DMS 273 treated with DMSO at 0.1 percent for 48 hours (cell line): ENCODE measurements around the gene FAM204A.

ENCODE experiments used
- DNase-seq: peaks from one replicate; lab custom pipeline; 2025; lab: John Stamatoyannopoulos, UW

FAM204A gene

DNA sequence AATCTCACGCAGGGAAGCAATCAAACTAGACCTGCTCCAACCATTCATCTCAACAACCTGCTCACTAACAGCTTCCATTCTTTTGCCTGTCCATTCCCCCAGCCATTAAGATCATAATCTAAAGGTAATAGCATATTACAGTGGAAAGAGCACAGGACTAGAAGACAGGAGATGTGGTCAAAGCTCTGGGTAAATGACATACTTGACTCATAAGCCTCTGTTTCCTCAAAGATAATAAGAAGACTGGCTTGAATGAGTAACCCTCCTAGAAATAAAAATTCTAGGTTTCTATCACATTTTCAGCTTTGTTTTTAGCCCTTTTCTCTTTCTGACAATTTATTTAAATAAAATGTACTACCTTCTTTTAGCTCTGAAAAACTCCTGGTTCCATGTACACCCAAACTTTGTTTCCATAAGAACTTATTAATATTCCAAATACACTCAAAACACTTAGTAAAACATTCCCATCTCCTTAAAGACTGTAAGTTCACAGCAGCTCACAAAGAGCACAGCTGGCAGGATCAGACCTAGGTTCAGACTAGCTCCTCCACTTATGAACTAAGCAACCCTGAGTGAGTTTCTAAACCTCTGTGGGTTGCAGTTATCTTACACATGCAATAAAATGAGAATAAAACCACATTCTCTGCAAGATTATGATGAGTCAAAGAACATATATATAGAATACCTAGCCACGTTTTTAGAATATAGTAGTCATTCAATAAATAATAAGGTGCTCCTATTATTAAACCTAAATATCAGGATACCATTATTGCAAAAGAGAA lies 11.6 kb downstream of the FAM204A start:
- no peak for DNase-seq

DNA sequence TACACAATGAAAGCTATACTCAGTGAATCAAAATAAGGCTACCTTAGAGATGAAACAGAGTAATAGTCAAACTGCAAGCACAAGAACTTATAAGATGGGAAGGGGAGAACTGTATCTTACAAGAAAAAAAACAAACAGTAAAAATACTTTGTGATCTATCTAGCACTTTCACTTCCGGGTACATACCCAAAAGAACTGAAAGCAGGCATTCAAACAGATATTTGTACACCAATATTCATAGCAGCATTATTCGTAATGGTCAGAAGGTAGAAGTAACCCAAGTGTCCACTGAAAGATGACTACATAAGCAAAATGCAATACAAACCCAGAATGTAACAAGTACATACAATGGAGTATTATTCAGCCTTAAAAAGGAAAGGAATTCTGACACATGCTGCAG lies 18.0 kb downstream of the FAM204A start:
- DNase-seq, result no peak

DNA sequence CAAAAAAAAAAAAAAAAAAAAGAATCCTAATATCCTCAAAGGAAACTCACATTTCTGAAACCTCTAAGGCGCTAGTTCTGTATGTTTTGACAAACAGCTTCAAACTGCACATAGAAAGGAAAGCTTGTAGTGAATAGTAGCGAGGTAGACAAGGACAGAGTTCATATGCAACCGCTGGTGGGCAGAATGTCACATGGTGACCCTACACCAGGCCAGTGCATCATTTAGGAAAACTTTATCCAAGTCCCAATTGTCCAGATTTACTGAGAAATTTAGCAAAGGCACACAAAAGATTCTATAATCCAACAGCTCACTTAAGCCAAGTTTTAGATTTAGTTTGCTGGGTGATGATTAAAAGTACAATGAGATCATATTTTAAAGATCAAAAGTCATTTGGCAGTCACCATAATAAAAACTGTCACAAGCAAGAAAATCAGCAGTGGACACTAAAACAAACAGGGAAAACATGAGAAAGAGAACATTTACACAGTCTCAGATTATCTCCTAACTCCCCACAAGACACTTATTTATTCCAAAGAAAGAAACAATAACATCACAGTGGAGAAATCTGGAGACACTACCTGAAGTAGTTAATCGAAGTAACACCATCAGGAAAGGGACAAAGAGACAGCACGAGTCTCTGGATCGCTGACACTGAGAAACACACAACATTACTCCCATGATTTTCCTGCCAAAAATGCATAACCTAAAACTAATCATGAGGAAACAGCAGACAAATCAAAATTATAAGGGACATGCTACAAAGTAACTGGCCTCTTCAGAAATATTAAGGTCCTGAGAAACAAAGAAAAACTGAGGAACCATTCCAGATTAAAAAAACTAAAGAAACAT lies 20.2 kb downstream of the FAM204A start:
- no peak for DNase-seq

DNA sequence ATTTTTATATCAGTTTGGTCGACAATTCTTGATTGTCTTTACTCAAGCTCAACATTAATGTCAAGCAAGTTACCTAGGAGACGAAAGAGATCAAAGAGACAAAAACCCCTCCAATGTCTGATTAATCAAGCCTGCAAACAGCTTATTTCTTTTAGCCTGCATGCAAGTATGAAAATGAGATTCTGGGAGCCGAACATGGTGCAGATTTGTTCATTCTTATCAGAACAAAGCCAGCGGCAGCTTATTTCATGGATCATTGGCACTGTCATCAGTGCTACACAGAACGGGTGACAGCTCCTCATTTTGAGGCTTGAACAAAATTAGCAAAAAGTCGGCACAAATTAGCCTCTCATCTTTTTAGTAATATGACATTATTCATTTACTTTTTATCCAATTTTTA lies 26.5 kb downstream of the FAM204A start:
- no peak for DNase-seq

DNA sequence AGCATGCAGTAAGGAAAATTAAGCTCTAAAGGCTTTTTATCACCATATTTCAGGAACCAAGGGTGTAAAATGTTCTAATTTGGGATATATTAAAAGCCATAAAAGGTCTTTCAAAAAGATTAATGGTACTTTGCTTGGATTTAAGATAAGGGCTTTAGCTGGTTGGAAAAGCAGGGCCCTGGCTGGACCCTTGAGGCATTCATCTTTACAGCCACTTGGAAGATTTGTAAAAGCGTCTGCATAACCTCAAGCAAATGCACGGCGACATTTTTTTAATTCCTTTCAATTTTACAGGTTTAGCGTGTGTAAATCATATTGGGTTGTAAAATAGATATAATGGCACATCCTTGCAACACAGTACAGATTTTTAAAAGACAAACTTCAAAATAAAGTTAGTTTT lies 27.2 kb downstream of the FAM204A start:
- DNase-seq, result no peak

DNA sequence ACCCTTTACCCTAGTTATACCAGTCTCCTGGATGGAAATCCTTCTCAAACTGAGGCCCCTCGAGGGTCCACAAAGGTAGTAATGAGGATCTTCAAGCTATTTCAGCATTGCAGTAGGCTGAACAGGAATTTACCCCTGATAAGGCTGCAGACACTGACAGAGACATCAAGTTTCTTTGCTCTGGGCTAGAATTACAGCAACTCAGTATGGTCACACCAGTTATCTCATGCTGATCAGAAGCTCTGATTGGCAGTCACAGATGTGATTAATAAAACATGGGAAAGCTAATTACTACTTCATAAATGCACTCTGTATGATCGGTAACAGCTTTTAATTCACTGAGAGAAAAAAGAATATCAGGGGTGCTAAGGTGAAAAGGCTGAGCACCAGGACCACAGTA lies 30.6 kb downstream of the FAM204A start:
- no peak for DNase-seq

DNA sequence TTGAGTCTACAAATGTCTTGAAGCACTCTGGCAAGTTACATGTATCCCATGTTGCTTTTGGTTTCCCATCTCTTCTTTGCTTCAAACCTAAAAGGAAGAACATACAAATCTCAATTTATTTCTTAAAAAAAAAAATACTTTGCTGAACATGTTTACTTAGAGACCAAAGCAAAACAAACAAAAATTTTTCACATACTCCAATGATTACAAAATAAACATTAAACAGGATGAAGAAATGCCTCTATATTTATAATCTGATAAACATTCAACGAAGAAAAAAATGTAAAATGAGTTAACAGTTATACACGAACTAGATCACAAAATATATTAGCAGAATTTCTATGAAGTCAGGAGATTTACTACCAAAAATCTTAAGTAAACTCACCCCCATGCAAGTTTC lies 31.3 kb downstream of the FAM204A start:
- no peak for DNase-seq

DNA sequence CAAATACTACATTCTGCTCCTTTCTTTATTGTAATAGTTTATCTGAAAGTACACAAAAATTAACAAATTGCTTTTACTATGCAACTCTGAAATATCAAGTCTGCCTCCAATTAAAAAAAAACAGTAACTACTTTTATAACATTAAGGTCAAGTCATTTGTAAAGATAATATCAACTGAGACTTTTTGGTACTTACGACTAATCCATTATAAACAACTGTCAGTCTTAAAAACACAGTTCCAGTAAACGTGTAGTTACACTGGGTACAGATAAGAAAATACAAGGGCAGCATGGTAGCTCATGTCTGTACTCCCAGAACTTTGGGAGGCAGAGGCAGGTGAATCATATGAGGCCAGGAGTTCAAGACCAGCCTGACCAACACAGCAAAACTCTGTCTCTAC lies 32.2 kb downstream of the FAM204A start:
- DNase-seq, result no peak

DNA sequence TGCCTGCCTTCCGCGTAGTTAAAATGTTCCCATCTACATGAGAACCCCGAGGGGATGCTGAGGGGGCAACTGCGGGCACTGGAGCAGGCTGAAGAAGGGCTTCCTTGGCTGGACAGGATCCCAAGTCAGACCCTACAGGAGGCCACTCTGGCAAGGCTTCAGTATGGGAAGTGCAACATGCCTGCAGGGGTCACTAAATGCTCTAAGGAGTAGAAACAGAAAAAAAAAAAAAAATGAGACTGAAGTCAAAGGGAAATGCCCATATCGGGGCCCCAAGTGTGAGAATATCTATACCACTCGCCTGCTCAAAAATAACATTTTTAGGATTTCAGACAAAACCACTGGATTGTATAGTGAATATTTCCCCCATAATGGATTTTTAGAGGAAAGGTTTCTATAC lies 33.5 kb downstream of the FAM204A start:
- no peak for DNase-seq

DNA sequence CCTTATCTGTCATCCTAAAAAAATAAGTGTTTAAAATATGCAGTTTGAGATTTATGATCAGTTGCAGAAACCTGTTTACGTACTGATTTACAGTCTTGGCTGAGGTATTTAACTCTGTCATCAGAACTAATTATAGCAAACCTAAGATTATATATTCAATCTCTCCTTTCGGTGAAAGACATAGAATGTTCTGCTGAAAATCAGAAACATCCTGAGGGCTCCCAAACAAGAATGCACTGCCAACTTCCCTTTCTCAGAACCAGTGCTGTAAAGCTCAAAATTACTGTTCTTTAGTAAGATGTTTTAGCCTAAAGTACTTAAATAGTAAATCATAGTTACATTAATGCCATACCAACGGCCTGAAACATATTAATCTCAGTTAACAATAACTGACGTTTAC lies 34.3 kb downstream of the FAM204A start:
- DNase-seq, result no peak

DNA sequence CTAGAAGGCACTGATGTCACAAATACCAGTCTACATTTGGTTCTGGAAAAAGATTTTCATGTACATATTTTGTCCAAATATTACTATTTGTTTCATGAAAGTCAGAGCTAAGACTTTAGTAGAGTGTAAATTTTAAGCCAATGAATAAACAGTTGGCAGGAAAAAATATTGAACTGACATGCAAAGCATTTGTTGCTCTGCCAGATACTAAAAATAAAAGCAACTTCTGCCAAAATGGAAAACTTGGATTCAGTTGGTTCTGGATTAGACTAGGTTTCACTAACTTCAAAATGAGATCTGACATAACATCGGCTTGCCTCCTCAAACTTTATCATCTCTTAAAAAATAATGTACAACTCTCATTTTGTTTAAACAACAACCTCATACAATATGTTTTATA lies 34.9 kb downstream of the FAM204A start:
- no peak for DNase-seq

DNA sequence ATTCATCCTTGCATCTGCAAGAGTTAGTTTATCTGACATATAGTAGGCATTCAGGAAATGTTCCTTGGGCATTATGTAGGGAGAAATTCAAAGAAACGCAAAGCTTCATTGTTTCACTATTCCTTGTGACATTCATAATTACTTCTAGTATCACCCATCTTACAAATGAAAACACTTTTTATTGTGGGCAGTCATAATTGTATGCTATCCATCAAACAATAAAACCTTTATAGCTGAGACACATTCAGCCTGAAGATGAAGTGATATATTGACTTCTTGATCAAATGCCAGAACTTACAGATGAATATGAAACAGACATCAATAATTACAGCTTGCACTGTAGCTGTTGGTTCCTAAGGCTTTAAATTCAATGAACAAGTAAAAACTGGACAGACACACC lies 36.4 kb downstream of the FAM204A start:
- DNase-seq, result no peak

DNA sequence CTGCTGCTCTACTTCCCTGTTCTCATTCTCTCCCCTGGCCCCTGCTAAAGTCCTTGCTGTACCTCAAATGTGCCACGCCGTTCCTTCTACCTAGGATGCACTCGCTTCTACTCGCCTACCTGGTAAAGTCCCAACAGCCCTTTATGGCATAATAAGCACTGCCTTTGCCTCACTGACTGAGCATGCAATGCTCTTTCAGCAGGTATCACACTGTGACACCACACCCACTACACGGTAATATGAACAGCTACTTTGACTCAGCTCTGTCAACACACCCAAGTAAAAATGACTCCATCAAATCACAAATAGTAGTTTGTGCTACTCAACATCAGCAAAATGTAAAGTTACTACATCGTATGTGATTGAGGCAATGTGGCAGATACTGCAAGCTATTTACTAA lies 37.6 kb downstream of the FAM204A start:
- DNase-seq, result no peak

DNA sequence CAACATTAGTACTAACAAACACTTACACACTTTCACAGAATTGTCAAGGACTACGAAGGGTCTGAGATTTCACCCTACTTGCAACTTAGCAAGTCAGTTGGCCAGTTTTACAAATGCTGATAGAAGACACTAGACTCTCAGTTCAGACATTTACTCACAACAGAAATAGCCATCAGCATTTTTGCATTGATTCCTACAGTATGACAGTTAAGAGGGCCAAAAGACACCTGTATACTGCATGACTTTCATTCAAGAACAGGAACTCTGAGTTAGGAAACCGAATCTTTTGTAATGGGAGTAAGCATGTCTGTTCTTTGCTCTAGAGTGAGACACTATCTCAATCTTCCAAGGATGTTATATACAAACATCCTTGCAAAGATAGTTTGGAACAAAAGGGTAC lies 40.9 kb downstream of the FAM204A start:
- DNase-seq, result no peak

DNA sequence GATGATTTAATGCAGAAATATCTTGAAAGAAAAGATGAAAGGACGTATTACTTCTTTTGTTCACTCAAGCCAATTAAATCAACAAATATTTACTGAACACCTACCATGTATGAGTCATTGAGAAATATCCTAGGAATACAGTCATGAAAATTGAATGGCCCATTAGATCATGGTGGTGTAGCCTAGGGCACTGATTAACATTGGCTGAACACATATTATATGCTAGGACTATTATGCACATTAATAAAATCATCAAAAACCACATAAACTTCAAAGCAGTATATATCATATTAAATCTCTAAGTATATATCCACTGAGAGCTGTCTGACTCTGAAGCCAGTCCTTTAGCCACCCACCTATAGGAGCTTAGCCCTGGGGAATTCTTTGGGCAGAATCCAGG lies 41.8 kb downstream of the FAM204A start:
- DNase-seq, result no peak

DNA sequence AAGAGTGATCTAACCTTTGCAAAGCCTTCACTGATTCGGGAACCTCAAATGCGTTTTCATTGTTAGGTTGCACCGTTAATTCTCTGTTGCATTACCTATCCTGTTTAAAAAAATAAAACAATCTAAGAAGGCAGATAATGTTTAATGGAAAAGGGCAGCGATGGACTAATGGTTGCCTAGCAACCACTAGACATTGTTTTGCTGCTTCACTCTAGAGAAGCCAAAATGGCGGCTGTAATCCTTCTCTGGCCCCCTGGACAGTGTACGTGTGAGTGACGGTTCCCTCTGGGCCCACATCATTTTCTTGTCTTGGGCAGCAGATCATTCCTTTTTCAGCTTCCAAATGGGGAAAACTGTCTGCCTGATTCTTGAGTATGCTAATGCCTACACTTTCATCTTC lies 43.3 kb downstream of the FAM204A start:
- DNase-seq, result no peak

DNA sequence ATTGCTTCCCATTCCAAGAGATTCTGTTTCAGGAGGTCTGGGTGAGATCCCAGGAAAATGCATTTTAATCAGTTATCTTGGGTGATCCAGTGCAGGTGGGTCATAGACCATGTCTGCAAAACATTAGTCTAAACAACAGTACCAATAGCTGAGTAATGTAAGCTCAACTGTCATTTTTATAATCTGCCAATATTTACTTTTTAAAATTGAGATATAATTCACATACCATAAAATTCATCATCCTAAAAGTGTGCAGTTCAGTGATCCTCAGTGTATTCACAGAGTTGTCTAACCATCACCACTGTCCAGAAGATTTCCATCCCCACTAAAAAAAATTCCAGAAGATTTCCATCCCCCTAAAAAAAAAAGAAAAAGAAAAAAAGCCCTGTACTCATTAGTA lies 51.0 kb downstream of the FAM204A start:
- no peak for DNase-seq

DNA sequence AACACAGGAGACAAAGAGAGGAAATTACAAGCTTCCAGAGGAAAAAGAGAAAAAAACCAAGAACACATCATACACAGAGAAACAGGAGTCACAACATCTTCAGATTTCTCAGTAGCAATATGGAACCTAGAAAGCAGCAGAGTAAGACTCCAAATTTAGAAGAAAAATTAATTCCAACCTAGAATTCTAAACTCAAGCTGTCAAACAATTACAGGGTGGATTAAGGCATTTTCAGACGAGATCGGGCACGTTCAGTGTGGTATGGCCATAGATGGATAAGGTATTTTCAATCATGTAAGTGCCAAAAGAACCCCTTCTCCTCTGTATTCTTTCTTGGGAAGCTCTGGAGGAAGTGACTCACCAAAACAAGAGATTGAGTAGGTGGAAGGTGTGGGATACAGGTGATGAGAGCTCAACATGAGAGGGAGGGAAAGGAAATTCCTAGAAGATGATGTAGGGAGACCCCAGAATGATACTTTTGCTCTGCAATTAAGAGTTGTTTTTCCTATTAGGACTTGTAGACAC lies 51.6 kb downstream of the FAM204A start:
- DNase-seq, result no peak

DNA sequence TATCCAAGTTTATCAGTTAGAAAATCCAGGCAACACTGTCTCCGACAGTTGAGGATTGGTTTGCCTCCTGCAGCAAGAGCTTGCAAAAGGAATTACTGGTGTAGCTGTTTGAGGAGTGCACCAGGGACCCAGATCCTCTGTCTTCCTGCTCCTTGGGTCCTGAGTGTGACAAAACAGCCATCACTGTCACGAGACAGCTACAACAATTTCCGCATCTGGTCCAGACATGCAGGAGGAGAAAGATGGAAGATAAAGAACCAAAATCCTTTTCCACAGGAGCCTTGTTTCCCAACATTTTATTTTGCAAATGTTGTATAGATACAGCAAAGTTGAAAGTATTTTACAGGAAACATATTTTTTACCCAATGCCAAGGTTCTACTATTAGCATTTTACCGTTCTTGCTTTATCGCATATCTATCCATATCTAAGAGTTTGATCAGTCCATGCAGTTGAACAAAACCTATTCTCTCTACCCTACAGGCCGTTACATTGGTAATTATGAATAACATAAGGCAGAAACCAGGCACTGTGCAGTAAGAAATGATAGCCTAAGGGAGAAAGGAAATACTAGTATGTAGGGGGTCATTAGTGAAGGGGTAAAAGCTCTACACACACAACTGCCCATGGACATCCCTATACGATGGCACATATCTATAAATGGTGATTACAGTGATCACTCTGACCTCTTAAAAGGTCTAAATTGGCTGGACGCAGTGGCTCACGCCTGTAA lies 54.9 kb downstream of the FAM204A start:
- no peak for DNase-seq

DNA sequence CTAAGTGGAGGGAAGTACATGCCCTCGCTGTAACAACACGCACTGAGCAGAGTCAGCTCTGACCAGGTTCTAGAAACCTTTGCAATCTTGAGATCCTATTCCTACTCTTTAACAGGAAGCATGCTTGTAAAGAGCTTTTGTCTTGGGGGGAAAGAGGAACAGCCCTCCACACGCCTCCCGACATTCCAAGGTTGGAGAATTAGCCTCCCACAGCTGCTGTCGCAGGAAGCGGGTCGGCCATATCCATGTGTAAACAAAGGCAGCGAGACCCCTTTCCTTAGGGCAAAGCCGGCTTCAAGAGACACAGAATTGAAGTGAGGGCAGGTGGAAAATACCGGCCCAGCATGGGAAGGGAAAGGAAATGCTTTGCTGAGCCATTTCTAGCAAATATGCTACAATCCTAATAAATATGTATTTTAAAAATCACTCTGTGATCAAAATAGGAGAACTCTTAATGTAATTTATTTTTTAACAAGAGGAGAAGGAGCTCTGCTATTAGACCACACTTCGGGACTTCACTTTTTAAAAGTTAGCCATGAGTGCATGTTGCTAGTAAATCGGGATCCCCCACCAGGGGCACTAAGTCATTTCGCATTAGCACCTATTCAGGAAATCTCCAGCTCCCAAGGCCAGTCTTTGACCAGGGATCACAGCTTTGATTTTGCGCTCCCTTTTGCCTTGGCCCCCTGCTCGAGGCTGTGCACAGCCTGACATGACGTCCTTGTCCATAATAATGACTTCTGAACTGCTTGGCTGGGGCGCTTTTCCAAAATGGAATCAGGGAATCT lies 55.9 kb downstream of the FAM204A start:
- DNase-seq, result no peak

DNA sequence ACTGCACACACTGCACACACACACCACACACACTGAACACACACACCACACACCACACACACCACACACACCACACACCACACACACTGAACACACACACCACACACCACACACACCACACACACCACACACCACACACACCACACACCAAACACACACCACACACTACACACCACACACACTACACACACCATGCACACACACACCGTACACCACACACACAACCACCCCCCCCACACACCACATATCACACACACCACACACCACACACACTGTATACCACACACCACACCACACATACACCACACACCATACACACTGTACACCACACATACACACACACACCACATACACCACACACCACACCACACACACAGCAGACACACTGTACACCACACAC lies 59.5 kb downstream of the FAM204A start:
- DNase-seq, result no peak

DNA sequence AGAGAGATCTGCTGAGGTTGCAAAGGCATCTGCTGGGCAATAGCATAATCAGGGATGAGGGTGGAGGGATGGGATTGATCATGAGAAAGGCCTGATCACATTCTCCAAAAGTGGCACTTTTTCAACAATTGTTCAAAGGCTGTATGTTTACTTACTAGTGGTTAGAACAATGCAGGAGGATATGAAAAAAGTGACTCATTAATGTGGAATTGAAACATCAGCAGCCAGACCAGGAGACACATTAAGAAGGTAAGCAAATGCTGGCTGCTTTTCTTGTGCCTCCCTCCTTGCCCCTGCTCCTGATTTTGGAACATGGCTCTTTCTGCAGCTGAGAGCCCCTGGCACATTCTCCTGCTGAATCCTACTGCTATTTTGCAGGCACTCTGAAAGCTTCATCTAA lies 63.5 kb downstream of the FAM204A start:
- DNase-seq, result no peak
